HFFc6 (cell line): ENCODE data around the gene PLCXD1. TPM values are rescaled to one million over a fixed set of nuclear protein-coding genes. Genes with fewer than 3 reads are reported as not detected.
"Not testable (repeated sequence)": the region's sequence is repeated elsewhere in the genome, so short reads cannot be mapped to it uniquely, and the experiment has no call there.

Experiments
- DNase-seq: peaks from one replicate; pipeline ENCODE4 v3.0.0-alpha.2; 2018
- H3K27ac Mint-ChIP-seq: 2 replicates; pipeline ENCODE4 v1.8.0; 2020; ENCODE audit warnings: mild to moderate bottlenecking, mixed read lengths
- H3K27me3 Mint-ChIP-seq: 2 replicates; pipeline ENCODE4 v1.8.0; 2021; ENCODE audit warnings: mild to moderate bottlenecking, moderate library complexity, mixed read lengths; ENCODE audit not compliant: insufficient read depth
- H3K36me3 Mint-ChIP-seq: 2 replicates; pipeline ENCODE4 v1.8.0; 2021; ENCODE audit warnings: low read depth, mixed read lengths
- H3K4me1 Mint-ChIP-seq: 2 replicates; pipeline ENCODE4 v1.8.0; 2020; ENCODE audit warnings: low read depth, mixed read lengths
- H3K4me3 Mint-ChIP-seq: 2 replicates; pipeline ENCODE4 v1.8.0; 2020; ENCODE audit warnings: mild to moderate bottlenecking, moderate library complexity, mixed read lengths
- H3K9me3 Mint-ChIP-seq: 2 replicates; pipeline ENCODE4 v1.8.0; 2020; ENCODE audit warnings: mild to moderate bottlenecking, mixed read lengths
- total RNA-seq, 6 experiments: library from RNA; stranded (reverse); fragmentation: NEBNext Ultra II Directional; extraction: Animal tissue kit (Norgen Biotek cat#: 25700); gene quantifications; 2 replicates in 1 of 6; 3 replicates in 5 of 6; pipeline ENCODE4 v1.2.3, GENCODE V29; 2021
- TF ChIP-seq, protein P1 (sequence below): fragments of 200-600 bp; sonication (generic); IDR thresholded peaks from 2 replicates; pipeline ENCODE4 v1.5.0; 2021; ENCODE audit warnings: antibody characterized with exemption, mild to moderate bottlenecking

Gene PLCXD1
- total RNA-seq, 6 experiments from 2014 or later: 23.4 to 30.6 (median 25.0) TPM

DNA sequence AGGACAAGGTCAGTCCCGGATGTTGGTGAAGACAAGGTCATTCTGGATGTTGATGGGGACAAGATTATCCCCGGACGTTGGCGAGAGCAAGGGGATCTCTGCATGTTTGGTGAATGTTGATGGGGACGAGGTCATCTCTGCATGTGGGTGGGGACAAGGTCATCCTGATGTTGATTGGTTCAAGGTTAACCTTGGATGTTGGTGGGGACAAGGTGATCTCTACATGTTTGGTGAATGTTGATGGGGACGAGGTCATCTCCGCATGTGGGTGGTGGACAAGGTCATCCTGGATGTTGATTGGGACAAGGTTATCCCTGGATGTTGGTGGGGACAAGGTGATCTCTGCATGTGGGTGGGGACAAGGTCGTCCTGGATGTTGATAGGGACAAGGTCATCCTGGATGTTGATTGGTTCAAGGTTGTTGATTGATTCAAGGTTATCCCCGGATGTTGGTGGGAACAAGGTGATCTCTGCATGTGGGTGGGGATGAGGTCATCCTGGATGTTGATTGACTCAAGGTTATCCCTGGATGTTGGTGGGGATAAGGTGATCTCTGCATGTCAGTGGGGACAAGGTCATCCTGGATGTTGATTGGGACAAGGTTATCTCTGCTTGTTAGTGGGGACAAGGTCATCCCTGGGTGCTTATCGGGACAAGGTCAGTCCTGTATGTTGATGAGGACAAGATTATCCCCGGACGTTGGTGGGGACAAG lies 28.8 kb upstream of the PLCXD1 start:
- H3K27me3 Mint-ChIP-seq: peaks cover 1% of the 10 kb centered on the region; the same call in 1 of the 2 replicates
- no peaks in the 10 kb centered on the region; the same call in 1 of the 2 replicates for H3K36me3 Mint-ChIP-seq
- H3K4me1 Mint-ChIP-seq: no peaks in the 10 kb centered on the region
- no peak overlapping the region for H3K27ac Mint-ChIP-seq
- no peak overlapping the region for H3K4me3 Mint-ChIP-seq
- peaks cover 6% of the 10 kb centered on the region; the same call in 1 of the 2 replicates for H3K9me3 Mint-ChIP-seq
- TF ChIP-seq, protein P1, sequence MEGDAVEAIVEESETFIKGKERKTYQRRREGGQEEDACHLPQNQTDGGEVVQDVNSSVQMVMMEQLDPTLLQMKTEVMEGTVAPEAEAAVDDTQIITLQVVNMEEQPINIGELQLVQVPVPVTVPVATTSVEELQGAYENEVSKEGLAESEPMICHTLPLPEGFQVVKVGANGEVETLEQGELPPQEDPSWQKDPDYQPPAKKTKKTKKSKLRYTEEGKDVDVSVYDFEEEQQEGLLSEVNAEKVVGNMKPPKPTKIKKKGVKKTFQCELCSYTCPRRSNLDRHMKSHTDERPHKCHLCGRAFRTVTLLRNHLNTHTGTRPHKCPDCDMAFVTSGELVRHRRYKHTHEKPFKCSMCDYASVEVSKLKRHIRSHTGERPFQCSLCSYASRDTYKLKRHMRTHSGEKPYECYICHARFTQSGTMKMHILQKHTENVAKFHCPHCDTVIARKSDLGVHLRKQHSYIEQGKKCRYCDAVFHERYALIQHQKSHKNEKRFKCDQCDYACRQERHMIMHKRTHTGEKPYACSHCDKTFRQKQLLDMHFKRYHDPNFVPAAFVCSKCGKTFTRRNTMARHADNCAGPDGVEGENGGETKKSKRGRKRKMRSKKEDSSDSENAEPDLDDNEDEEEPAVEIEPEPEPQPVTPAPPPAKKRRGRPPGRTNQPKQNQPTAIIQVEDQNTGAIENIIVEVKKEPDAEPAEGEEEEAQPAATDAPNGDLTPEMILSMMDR: no peak
- no peak for DNase-seq

DNA sequence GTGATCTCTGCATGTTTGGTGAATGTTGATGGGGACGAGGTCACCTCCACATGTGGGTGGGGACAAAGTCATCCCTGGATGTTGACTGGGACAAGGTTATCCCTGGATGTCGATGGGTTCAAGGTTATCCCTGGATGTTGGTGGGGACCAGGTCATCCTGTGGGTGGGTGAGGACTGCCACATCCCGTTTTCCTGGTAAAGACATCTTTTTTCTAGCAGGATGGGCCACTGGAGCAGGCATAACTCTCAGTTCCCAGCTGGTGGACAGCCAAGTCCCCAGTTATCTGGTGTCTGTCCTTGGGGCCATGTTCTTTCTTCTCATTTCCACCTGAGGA lies 28.3 kb upstream of the PLCXD1 start:
- H3K4me1 Mint-ChIP-seq: no peaks in the 10 kb centered on the region
- DNase-seq: no peak

DNA sequence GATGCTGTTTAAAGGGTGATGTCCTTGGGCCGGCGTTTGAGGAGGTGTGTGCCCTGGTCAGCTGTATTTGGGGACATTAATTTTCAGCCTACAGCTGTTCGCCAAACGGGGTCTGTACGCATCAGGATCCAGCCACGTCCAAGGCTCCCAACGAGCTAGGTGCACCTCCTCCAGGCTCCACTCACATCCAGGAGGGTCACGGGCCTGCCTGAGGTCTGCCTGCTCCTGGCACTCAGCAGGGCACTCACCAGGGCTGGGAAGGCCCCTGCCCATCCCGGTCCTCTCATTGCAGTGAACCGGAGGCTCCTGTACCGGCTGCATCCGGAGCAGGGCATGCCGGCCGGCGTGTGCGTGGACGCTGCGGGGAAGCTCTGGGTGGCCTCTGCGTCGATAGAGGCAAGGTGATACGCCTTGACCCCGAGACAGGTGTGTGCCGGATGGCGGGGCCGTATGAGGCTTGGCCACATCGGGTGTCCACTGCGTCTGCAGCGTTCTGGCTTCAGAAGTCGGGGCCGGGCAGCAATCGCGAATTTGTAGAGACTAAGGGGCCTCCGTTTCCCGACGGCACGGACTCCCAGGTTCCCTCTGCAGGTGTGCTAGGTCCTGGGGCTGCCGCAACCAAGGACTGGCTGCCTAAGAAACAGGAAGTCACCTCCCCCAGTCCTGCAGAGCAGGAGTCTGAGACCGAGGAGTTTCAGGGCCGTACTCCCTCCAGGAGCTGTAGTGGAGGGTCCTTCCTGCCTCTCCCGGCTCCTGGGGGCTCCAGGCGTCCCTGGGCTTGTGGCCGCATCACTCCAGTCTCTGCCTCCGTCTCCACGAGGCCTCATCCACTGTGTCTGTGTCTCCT lies 27.5 kb upstream of the PLCXD1 start:
- TF ChIP-seq, protein P1: no peak
- peaks cover 1% of the 10 kb centered on the region; the same call in 1 of the 2 replicates for H3K27me3 Mint-ChIP-seq
- H3K9me3 Mint-ChIP-seq: peaks cover 6% of the 10 kb centered on the region; the same call in 1 of the 2 replicates
- no peaks in the 10 kb centered on the region; the same call in 1 of the 2 replicates for H3K36me3 Mint-ChIP-seq
- H3K4me1 Mint-ChIP-seq: no peaks in the 10 kb centered on the region
- no peak for DNase-seq
- no peak overlapping the region for H3K27ac Mint-ChIP-seq
- H3K4me3 Mint-ChIP-seq: no peak overlapping the region

More for the DNA sequence above, 28.3 kb upstream of the PLCXD1 start:
- Mint-ChIP-seq H3K27me3 (peaks cover 1% of the 10 kb centered on the region; the same call in 1 of the 2 replicates), H3K4me3 (no peak overlapping the region), H3K9me3 (peaks cover 6% of the 10 kb centered on the region; the same call in 1 of the 2 replicates), H3K27ac (no peak overlapping the region), H3K36me3 (no peaks in the 10 kb centered on the region; the same call in 1 of the 2 replicates)
- TF ChIP-seq, protein P1: no peak

DNA sequence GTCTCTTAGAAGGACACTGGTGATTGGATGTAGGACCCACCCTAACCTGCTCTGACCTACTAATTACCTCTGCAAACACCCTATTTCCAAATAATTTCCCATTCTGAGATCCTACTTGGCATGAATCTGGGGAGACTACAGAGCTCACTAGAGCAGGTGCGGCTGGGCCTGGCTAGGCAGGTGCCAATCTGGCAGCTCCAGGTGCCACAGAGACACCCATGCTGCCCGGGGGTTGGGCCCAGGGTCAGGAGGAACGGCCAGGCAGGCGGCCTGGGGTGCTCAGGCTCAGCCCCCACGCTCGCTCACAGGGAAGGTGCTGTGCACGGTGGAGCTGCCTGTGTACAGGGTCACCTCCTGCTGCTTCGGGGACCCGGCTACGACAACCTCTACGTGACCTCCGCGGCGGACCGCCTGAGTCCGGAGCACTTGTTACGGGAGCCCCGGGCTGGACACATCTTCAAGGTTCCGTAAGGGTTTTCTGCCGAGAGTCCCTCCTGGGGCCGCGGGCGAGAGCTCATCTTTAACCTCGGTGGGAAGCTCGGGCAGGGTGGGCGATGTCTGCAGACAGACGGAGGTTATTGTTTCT lies 26.5 kb upstream of the PLCXD1 start:
- Mint-ChIP-seq H3K9me3 (peaks cover 6% of the 10 kb centered on the region; the same call in 1 of the 2 replicates), H3K4me3 (no peak overlapping the region), H3K36me3 (no peaks in the 10 kb centered on the region; the same call in 1 of the 2 replicates), H3K27me3 (peaks cover 2% of the 10 kb centered on the region; the same call in 1 of the 2 replicates), H3K27ac (no peak overlapping the region), H3K4me1 (no peaks in the 10 kb centered on the region)
- TF ChIP-seq, protein P1: no peak
- no peak for DNase-seq

DNA sequence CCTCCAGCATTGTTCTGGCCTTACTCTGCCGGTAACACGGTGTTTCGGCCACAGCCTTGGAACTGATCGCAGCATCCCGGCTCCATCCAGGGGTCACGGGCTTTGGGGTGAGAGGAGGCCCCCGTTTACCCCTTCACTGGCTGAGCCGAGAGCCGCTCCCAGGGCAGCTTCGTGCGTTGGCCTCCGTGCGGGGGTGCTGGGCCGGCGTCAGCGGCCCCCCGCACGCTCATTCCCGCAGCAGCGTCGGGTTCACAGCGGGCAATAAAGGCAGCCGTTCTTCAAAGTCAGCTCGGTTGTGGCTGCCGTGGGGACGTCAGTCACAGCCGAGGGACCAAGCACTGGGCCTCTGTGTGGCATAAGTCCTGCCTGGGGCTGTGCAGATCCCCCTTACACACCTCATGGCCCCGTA lies 25.3 kb upstream of the PLCXD1 start:
- Mint-ChIP-seq H3K27ac (no peak overlapping the region), H3K36me3 (no peaks in the 10 kb centered on the region; the same call in 1 of the 2 replicates), H3K4me3 (no peak overlapping the region), H3K27me3 (peaks cover 5% of the 10 kb centered on the region; the same call in 1 of the 2 replicates), H3K4me1 (no peaks in the 10 kb centered on the region), H3K9me3 (peaks cover 6% of the 10 kb centered on the region; the same call in 1 of the 2 replicates)
- TF ChIP-seq, protein P1: no peak
- no peak for DNase-seq

DNA sequence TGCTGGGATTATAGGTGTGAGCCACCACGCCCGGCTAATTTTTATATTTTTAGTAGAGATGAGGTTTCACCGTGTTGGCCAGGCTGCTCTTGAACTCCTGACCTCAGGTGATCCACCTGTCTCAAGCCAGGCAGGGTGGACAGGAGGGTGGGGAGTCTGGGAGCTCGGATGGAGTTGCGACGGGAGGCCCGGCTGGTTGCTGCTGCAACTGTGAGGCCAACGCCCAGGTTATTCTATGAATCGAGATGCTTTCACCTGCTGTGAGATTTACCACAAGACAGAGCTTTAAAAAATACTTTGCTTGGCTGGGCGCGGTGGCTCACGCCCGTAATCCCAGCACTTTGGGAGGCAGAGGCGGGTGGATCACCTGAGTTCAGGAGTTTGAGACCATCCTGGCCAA lies 24.1 kb upstream of the PLCXD1 start:
- not testable (repeated sequence) for H3K27ac Mint-ChIP-seq, H3K36me3 Mint-ChIP-seq, H3K4me1 Mint-ChIP-seq, H3K27me3 Mint-ChIP-seq, H3K4me3 Mint-ChIP-seq, DNase-seq, H3K9me3 Mint-ChIP-seq
